K562 (cell line): Measurements from ENCODE around the gene PLXDC2. TPM values are rescaled to one million over a fixed set of nuclear protein-coding genes. Genes with fewer than 3 reads are reported as not detected.
A peak's percentile ranks its signal among the peaks of the same experiment; 100 is the strongest.

ENCODE experiments used
- ATAC-seq: fragments of 200-7000 bp; cut with Tn5 transposase; 3 replicates; pipeline ENCODE4 v1.9.1; 2020; ENCODE audit warnings: moderate library complexity
- BruUV-seq: library from RNA; stranded (reverse); fragments of 400-500 nt; replicated peaks from 2 replicates; lab custom pipeline; 2021; lab: Mats Ljungman, UMichigan
- CTCF ChIA-PET: fragments of 300-600 bp; formaldehyde crosslinking; extraction: SDS; loops from one replicate; lab custom pipeline; 2021; ENCODE audit warnings: low intra/inter-chr PET ratio; lab: Yijun Ruan, JAX
- POLR2A ChIA-PET: fragments of 300-600, 350-650 bp; sonication (Branson Sonifier 250); formaldehyde crosslinking; extraction: SDS; loops from one replicate; lab custom pipeline; 2021; ENCODE audit warnings: antibody characterized with exemption, inconsistent platforms; lab: Yijun Ruan, JAX
- DNase-seq, 4 experiments: peaks; one replicate each; pipeline versions ENCODE4 v3.0.0 to v3.0.0-alpha.2; 2011 to 2018; ENCODE audit warnings: low spot score in 3 of 4, mixed read lengths in 3 of 4; ENCODE audit errors: extremely low read depth in 1 of 4
- FAIRE-seq: peaks from 2 replicates; lab custom pipeline; 2011; peaks lifted over from hg19 to GRCh38; lab: Jason Lieb, UNC
- H2AFZ ChIP-seq: 2 replicates; pipeline ENCODE4 v1.6.0; 2011; ENCODE audit warnings: low read depth, low read length, control low read depth, inconsistent platforms
- H3K27ac ChIP-seq: fragments of 200-600 bp; 3 replicates; pipeline ENCODE4 v1.8.0; 2011; ENCODE audit warnings: low read depth, mild to moderate bottlenecking, control low read depth, inconsistent platforms, low read length, moderate library complexity, mixed read lengths; ENCODE audit errors: extremely low read depth
- H3K27me3 ChIP-seq, 2 experiments: fragments of 300-600 bp in 1 of 2; 2 replicates in 1 of 2; 3 replicates in 1 of 2; pipeline versions ENCODE4 v1.6.0 to v1.8.0; 2011; ENCODE audit warnings: inconsistent platforms in 2 of 2, low read length in 2 of 2, mild to moderate bottlenecking in 1 of 2, mixed read lengths in 1 of 2, moderate library complexity in 1 of 2; ENCODE audit not compliant: control insufficient read depth in 2 of 2, insufficient read depth in 2 of 2
- H3K36me3 ChIP-seq: fragments of 300-600 bp; 3 replicates; pipeline ENCODE4 v1.8.0; 2011; ENCODE audit warnings: mild to moderate bottlenecking, low read length, inconsistent platforms; ENCODE audit not compliant: control insufficient read depth, insufficient read depth
- H3K4me1 ChIP-seq, 2 experiments: fragments of 200-600 bp in 1 of 2; replicated peaks in 1 of 2; 2 replicates in 1 of 2; 3 replicates in 1 of 2; pipeline versions ENCODE4 v1.5.1 to v1.8.0; 2011; ENCODE audit warnings: inconsistent platforms in 2 of 2, low read length in 2 of 2, mild to moderate bottlenecking in 1 of 2, mixed read lengths in 1 of 2, moderate library complexity in 1 of 2; ENCODE audit not compliant: control insufficient read depth in 2 of 2, insufficient read depth in 2 of 2
- H3K4me2 ChIP-seq: 2 replicates; pipeline ENCODE4 v1.6.1; 2011; ENCODE audit warnings: low read length, control low read depth, inconsistent platforms, mixed read lengths; ENCODE audit not compliant: insufficient read depth
- H3K4me3 ChIP-seq: fragments of 200-600 bp; sonication (generic), shearing (Covaris generic); 2 replicates; pipeline ENCODE4 v1.5.1; 2016; ENCODE audit warnings: control low read depth, inconsistent platforms
- H3K79me2 ChIP-seq: fragments of 200-600 bp; 3 replicates; pipeline ENCODE4 v1.8.0; 2011; ENCODE audit warnings: low read length, inconsistent platforms; ENCODE audit not compliant: control insufficient read depth, insufficient read depth
- H3K9ac ChIP-seq, 2 experiments: 2 replicates each; pipeline versions ENCODE4 v1.6.0 to v1.6.1; 2011; ENCODE audit warnings: low read depth in 2 of 2, low read length in 2 of 2, control low read depth in 1 of 2, inconsistent platforms in 1 of 2, mild to moderate bottlenecking in 1 of 2, mixed read lengths in 1 of 2; ENCODE audit not compliant: insufficient read depth in 1 of 2
- H3K9me1 ChIP-seq: one replicate; pipeline ENCODE4 v1.6.0; 2011; ENCODE audit warnings: inconsistent platforms, mild to moderate bottlenecking, low read length, moderate library complexity; ENCODE audit not compliant: control insufficient read depth, insufficient read depth
- H3K9me3 ChIP-seq: replicated peaks from 2 replicates; pipeline ENCODE4 v1.5.1; 2011; ENCODE audit warnings: low read depth, low read length, inconsistent platforms; ENCODE audit not compliant: control insufficient read depth, insufficient read depth
- H4K20me1 ChIP-seq: replicated peaks from 2 replicates; pipeline ENCODE4 v1.6.1; 2011; ENCODE audit warnings: low read length, inconsistent platforms, mixed read lengths; ENCODE audit not compliant: control insufficient read depth, insufficient read depth
- EHMT2 ChIP-seq: fragments of 450-650 bp; IDR thresholded peaks from 2 replicates; pipeline ENCODE4 v1.6.1; 2018; ENCODE audit warnings: antibody characterized with exemption
- ELK3 ChIP-seq: fragments of 450-650 bp; formaldehyde crosslinking; IDR thresholded peaks from 2 replicates; pipeline ENCODE4 v1.4.0; 2020; ENCODE audit warnings: mild to moderate bottlenecking
- KAT7 ChIP-seq: sonication (generic); formaldehyde crosslinking; IDR thresholded peaks from 2 replicates; pipeline ENCODE4 v1.8.0; 2022; ENCODE audit warnings: missing genetic modification reagents, mild to moderate bottlenecking, borderline replicate concordance
- MAFF ChIP-seq: IDR thresholded peaks from 2 replicates; pipeline ENCODE4 v1.6.1; 2012; ENCODE audit warnings: low read length, improper control_type of control experiment
- NFIX ChIP-seq: fragments of 250-450 bp; sonication (Bioruptor Pico); IDR thresholded peaks from 2 replicates; pipeline ENCODE4 v1.4.0; 2020; ENCODE audit warnings: low read depth, mild to moderate bottlenecking, moderate library complexity
- PTBP1 ChIP-seq: fragments of 200-400 bp; formaldehyde crosslinking; IDR thresholded peaks from 2 replicates; pipeline ENCODE4 v1.6.1; 2017; ENCODE audit warnings: low read depth, low read length
- SREBF1 ChIP-seq: fragments of 150-350 bp; IDR thresholded peaks from 2 replicates; pipeline ENCODE4 v1.6.1; 2014; ENCODE audit warnings: antibody characterized with exemption, low read depth, low read length, borderline replicate concordance
- XRCC3 ChIP-seq: fragments of 450-650 bp; IDR thresholded peaks from 2 replicates; pipeline ENCODE4 v1.6.1; 2017; ENCODE audit warnings: mild to moderate bottlenecking, moderate library complexity
- ZBTB1 ChIP-seq: sonication (generic); formaldehyde crosslinking; IDR thresholded peaks from 2 replicates; pipeline ENCODE4 v1.8.1; 2023; ENCODE audit warnings: missing genetic modification reagents, low read depth, mild to moderate bottlenecking, borderline replicate concordance
- ZNF165 ChIP-seq: fragments of 250-450 bp; sonication (Bioruptor Pico); IDR thresholded peaks from 2 replicates; pipeline ENCODE4 v1.4.0; 2020; ENCODE audit warnings: borderline replicate concordance
- ZNF239 ChIP-seq: fragments of 250-450 bp; sonication (Bioruptor Pico); IDR thresholded peaks from 2 replicates; pipeline ENCODE4 v1.4.0; 2020; ENCODE audit warnings: mild to moderate bottlenecking
- ZNF41 ChIP-seq: fragments of 250-450 bp; sonication (Bioruptor Pico); conservative IDR thresholded peaks from 2 replicates; pipeline ENCODE4 v1.4.0; 2020; ENCODE audit warnings: mild to moderate bottlenecking
- WGBS: fragments of 100-300 bp; shearing (Covaris generic); methylation state at CpG from one replicate; pipeline ENCODE4 v1.1.6; 2016; ENCODE audit warnings: low coverage, mixed read lengths; ENCODE audit not compliant: insufficient coverage; ENCODE audit errors: missing lambda C conversion rate; 5-methylcytosine and 5-hydroxymethylcytosine counted together
- in situ Hi-C: fragments of 300-500 bp; cut with MboI; formaldehyde crosslinking; loops from 4 replicates; pipeline ENCODE4 v1.15.0; 2018; ENCODE audit warnings: inconsistent platforms, mixed read lengths
- intact Hi-C: fragments of 100-400 bp; cut with micrococcal nuclease; formaldehyde crosslinking; loops from 2 replicates; pipeline ENCODE4 v1.14.2; 2022
- polyA plus RNA-seq, 8 experiments: library from polyadenylated mRNA; depleted of rRNA in 4 of 8; stranded (reverse) in 5 of 8; unstranded in 3 of 8; fragments of >200 nt; fragmentation: Nextera tagmentation in 2 of 8; fragmentation: Illumina TruSeq in 1 of 8; extraction: Ambion mirVana in 2 of 8; extraction: Trizol in 1 of 8; gene quantifications; 2 replicates each; pipeline versions ENCODE4 v1.2.1 to v1.2.3, GENCODE V29; 2011 to 2014; ENCODE audit warnings: inconsistent platforms in 1 of 8, missing spikeins in 1 of 8
- total RNA-seq, 7 experiments: library from RNA; depleted of rRNA in 6 of 7; stranded (reverse); fragments of >200 nt in 6 of 7; fragmentation: Illumina TruSeq in 2 of 7; extraction: Trizol in 2 of 7; gene quantifications; 2 replicates each; pipeline versions ENCODE4 v1.2.1 to v1.2.3, GENCODE V29; 2011 to 2021; ENCODE audit warnings: low replicate concordance in 1 of 7
- TF ChIP-seq, protein P1 (sequence below): fragments of 250-450 bp; sonication (Bioruptor Pico); IDR thresholded peaks from 2 replicates; pipeline ENCODE4 v1.8.0; 2021; ENCODE audit warnings: moderate library complexity, mild to moderate bottlenecking, inconsistent platforms

The PLXDC2 gene
- total and polyA plus RNA-seq, 9 of the 15 experiments (the other 6 are each of a cell fraction or from before 2014, with no cell fraction given): 0.01 to 0.33 (median 0.10) TPM; not detected in 3

DNA sequence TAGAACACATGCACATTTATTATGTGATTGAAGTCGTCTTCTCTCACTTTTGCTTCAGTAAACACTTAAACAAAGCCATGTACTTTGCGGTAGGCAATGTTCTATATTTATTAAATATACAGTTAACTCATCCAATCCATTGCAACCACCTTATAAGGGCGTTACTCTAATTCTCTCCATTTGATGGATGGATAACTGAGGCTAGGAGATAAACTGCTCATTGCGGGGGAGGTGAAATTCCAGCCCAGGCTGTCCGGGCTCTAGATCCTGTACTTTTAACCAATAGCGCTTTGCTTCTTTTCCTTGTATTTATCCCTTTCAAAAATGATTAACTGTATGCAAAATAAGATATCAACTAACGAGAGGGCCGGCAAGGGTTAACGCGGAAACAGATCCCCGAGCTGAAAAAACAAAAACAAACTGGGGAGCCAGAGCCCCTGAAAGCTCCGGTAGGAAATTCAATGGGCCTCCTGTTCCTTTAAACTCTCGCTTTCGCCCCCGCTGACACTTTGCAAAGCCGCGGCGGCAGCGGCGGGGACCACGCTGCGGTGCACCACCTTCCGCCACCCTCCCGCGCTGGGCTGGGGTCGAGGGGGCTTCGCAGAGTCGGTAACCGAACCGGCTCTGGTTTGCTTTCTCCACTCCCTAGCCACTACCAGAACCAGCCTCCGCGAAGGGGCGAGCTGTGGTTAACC is 1.0 kb upstream of the PLXDC2 start:
- H3K27me3 ChIP-seq: peaks cover 0 to 15% of the 10 kb centered on the region in 2 experiments; a peak in 3 of 5 replicates
- in situ Hi-C loops: no loop called here
- no peak for TF ChIP-seq PTBP1
- TF ChIP-seq ELK3 (CRISPR knock-in tag): no peak
- 0 out of 2 replicates have a peak, but pooled peaks have one; percentile 32 for TF ChIP-seq ZBTB1 (CRISPR knock-in tag)
- no peak for TF ChIP-seq ZNF165 (CRISPR knock-in tag)
- TF ChIP-seq ZNF239 (CRISPR knock-in tag): peak; percentile 56
- TF ChIP-seq ZNF41 (CRISPR knock-in tag): no peak
- no peak for TF ChIP-seq EHMT2
- TF ChIP-seq, protein P1, sequence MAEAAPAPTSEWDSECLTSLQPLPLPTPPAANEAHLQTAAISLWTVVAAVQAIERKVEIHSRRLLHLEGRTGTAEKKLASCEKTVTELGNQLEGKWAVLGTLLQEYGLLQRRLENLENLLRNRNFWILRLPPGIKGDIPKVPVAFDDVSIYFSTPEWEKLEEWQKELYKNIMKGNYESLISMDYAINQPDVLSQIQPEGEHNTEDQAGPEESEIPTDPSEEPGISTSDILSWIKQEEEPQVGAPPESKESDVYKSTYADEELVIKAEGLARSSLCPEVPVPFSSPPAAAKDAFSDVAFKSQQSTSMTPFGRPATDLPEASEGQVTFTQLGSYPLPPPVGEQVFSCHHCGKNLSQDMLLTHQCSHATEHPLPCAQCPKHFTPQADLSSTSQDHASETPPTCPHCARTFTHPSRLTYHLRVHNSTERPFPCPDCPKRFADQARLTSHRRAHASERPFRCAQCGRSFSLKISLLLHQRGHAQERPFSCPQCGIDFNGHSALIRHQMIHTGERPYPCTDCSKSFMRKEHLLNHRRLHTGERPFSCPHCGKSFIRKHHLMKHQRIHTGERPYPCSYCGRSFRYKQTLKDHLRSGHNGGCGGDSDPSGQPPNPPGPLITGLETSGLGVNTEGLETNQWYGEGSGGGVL: no peak
- TF ChIP-seq SREBF1: no peak
- no peak for TF ChIP-seq MAFF
- no peak for TF ChIP-seq KAT7 (CRISPR knock-in tag)
- no peak for TF ChIP-seq NFIX (CRISPR knock-in tag)
- no peak for TF ChIP-seq XRCC3
- TF ChIP-seq, all 486 proteins: peak for 2
- H3K79me2 ChIP-seq: no peaks in the 10 kb centered on the region
- intact Hi-C loops: no loop called here
- H4K20me1 ChIP-seq: no peaks in the 10 kb centered on the region
- CTCF ChIA-PET: no interaction called here
- ATAC-seq (no peak), DNase-seq (no peak), FAIRE-seq (no peak)
- H3K9me3 ChIP-seq: no peaks in the 10 kb centered on the region
- H3K4me1 ChIP-seq: peaks cover 0 to 18% of the 10 kb centered on the region in 2 experiments; a peak in 2 of 5 replicates
- BruUV-seq: no TSS peak
- H3K27ac ChIP-seq: no peak overlapping the region
- no peak overlapping the region for H3K4me3 ChIP-seq
- H3K4me2 ChIP-seq: no peak overlapping the region
- no peaks in the 10 kb centered on the region for H3K36me3 ChIP-seq
- no peaks in the 10 kb centered on the region for H3K9me1 ChIP-seq
- WGBS: 3% methylated on average over 32 of the region's 33 CpGs
- no peak overlapping the region for H3K9ac ChIP-seq
- no peak overlapping the region for H2AFZ ChIP-seq
- POLR2A ChIA-PET: no interaction called here
